Brain microvascular endothelial cell (primary cell): ENCODE data around the gene SENP2.

Experiments used
- DNase-seq: peaks from one replicate; pipeline ENCODE4 v3.0.0-alpha.2; 2020
- H3K27ac ChIP-seq: fragments of 250-450 bp; sonication (Bioruptor Pico); 2 replicates; pipeline ENCODE4 v1.5.1; 2020; ENCODE audit warnings: mild to moderate bottlenecking, moderate library complexity
- H3K27me3 ChIP-seq: fragments of 250-450 bp; sonication (Bioruptor Pico); replicated peaks from 2 replicates; pipeline ENCODE4 v1.5.1; 2020; ENCODE audit warnings: mild to moderate bottlenecking
- H3K36me3 ChIP-seq: fragments of 250-450 bp; sonication (Bioruptor Pico); replicated peaks from 2 replicates; pipeline ENCODE4 v1.5.1; 2020; ENCODE audit warnings: mild to moderate bottlenecking
- H3K4me3 ChIP-seq: 2 replicates; pipeline ENCODE4 v1.5.1; 2011; ENCODE audit warnings: low read depth, mild to moderate bottlenecking, control low read depth, low read length, moderate library complexity
- in situ Hi-C: cut with HindIII; loops from 2 replicates; pipeline ENCODE4 v1.10.0; 2017; ENCODE audit warnings: low sequenced_read_pairs, low pct_ligation_motif_present
- TF ChIP-seq, protein P1 (sequence below): IDR thresholded peaks from 2 replicates; pipeline ENCODE4 v1.5.1; 2011; ENCODE audit warnings: low read depth, mild to moderate bottlenecking, moderate library complexity, low read length, control low read depth, inconsistent platforms; ENCODE audit errors: missing control alignments

The SENP2 gene

DNA sequence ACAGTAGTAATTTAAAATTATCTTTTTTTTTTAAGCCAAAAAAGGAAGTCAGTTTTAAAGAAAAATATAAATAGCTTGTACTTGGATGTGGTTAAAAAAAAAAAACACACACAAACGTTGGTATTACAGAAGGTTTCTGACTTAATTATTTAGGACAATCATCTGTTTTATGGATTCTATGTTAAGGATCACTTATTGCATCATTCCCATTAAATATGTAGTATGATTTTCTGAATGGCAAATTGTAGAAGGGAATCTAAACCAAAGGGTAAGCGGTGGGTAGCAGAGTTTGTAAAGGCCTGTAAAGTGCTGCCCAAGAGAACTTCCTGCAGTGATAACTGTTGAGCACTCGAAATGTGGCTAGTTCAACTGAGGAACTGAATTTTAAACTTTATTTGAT, 8.0 kb downstream of the SENP2 start:
- Histone ChIP-seq H3K27ac (no peak overlapping the region), H3K4me3 (no peak overlapping the region), H3K36me3 (peaks cover 4% of the 10 kb centered on the region), H3K27me3 (no peaks in the 10 kb centered on the region)
- in situ Hi-C loops = no loop called here
- DNase-seq = no peak
- TF ChIP-seq, protein P1, sequence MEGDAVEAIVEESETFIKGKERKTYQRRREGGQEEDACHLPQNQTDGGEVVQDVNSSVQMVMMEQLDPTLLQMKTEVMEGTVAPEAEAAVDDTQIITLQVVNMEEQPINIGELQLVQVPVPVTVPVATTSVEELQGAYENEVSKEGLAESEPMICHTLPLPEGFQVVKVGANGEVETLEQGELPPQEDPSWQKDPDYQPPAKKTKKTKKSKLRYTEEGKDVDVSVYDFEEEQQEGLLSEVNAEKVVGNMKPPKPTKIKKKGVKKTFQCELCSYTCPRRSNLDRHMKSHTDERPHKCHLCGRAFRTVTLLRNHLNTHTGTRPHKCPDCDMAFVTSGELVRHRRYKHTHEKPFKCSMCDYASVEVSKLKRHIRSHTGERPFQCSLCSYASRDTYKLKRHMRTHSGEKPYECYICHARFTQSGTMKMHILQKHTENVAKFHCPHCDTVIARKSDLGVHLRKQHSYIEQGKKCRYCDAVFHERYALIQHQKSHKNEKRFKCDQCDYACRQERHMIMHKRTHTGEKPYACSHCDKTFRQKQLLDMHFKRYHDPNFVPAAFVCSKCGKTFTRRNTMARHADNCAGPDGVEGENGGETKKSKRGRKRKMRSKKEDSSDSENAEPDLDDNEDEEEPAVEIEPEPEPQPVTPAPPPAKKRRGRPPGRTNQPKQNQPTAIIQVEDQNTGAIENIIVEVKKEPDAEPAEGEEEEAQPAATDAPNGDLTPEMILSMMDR = no peak

DNA sequence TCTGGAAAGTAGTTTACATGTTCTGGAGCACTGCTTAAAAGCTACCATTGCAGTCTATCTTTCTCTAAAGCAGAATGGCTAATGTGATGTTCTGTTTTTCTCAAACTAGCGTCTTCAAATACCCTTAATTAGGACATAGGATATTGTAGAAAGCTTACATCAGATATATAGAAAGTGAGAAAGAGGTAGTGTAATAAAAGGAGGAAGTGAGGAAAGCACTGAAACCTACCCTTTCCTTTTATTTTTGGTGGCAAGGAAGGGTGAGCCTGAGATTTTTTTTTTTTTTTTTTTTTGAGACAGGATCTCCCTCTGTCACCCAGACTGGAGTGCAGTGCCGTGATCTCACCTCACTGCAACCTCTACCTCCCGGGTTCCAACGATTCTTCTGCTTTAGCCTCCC, 9.4 kb downstream of the SENP2 start:
- TF ChIP-seq, protein P1 = no peak
- Histone ChIP-seq H3K27ac (no peak overlapping the region), H3K27me3 (no peaks in the 10 kb centered on the region), H3K36me3 (peaks cover 4% of the 10 kb centered on the region), H3K4me3 (no peak overlapping the region)
- in situ Hi-C loops = no loop called here
- DNase-seq = no peak

DNA sequence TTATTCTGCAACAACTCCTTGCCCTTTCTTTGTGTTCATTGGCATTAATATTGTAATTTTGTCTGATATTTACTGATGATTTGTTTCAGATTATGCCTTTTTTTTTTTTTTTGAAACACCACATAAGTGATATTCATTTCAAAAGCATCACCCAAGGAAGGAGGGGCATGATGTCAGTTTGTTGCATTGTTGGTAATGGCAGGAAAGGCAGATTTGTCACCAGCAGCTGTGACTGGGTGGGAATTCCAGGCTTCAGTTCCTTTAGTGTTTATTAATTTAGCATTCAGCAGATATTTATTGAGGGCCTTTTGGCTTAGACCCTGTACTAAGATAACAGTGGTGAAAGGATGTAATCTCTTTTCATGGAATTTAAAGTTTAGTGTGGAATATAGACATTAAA, 19.5 kb downstream of the SENP2 start:
- no peak for DNase-seq
- H3K36me3 ChIP-seq = peaks cover 16% of the 10 kb centered on the region
- H3K4me3 ChIP-seq = no peak overlapping the region
- no peaks in the 10 kb centered on the region for H3K27me3 ChIP-seq
- in situ Hi-C loops = no loop called here
- H3K27ac ChIP-seq = no peak overlapping the region
- TF ChIP-seq, protein P1 = no peak

DNA sequence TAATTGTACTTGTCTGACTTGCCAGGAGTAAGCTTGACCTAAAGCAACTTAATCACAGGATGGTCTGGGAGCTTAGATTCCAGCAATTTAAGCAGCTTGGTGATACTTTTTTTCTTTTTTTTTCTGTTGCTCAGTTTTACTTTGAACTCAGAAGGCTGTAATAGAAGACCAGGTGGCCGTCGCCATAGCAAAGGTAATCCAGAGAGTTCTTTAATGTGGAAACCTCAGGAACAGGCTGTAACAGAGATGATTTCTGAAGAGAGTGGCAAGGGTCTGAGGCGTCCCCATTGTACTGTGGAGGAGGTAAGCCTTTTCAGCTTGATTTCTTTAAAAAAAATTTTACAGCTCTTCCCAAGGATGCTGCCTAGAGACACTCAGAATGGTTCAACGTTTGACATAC, 20.1 kb downstream of the SENP2 start:
- no peak for DNase-seq
- H3K36me3 ChIP-seq = peaks cover 21% of the 10 kb centered on the region
- TF ChIP-seq, protein P1 = no peak

DNA sequence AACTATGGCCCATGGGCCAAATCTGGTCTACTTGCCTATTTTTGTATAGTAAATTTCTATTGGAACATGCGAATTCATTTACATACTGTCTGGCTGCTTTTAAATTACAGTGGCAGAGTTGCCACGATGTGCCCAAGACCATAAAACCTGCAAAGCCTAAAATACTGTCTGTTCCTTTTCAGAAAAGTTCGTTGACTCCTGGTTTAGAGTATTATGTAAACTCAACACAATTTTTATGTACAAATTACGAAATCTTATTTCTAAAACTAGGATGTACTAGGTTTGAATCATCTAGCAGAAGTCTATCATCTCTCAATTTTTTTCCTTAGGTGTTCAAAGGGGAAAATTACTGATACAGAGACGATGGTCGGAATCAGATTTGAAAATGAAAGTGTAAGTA, 26.9 kb downstream of the SENP2 start:
- Histone ChIP-seq H3K27ac (no peak overlapping the region), H3K36me3 (peaks cover 40% of the 10 kb centered on the region), H3K4me3 (no peak overlapping the region), H3K27me3 (no peaks in the 10 kb centered on the region)
- DNase-seq = no peak
- TF ChIP-seq, protein P1 = no peak
- in situ Hi-C loops = no loop called here

More for the DNA sequence above, 20.1 kb downstream of the SENP2 start:
- H3K27me3 ChIP-seq = no peaks in the 10 kb centered on the region
- in situ Hi-C loops = no loop called here
- no peak overlapping the region for H3K4me3 ChIP-seq
- H3K27ac ChIP-seq = no peak overlapping the region

DNA sequence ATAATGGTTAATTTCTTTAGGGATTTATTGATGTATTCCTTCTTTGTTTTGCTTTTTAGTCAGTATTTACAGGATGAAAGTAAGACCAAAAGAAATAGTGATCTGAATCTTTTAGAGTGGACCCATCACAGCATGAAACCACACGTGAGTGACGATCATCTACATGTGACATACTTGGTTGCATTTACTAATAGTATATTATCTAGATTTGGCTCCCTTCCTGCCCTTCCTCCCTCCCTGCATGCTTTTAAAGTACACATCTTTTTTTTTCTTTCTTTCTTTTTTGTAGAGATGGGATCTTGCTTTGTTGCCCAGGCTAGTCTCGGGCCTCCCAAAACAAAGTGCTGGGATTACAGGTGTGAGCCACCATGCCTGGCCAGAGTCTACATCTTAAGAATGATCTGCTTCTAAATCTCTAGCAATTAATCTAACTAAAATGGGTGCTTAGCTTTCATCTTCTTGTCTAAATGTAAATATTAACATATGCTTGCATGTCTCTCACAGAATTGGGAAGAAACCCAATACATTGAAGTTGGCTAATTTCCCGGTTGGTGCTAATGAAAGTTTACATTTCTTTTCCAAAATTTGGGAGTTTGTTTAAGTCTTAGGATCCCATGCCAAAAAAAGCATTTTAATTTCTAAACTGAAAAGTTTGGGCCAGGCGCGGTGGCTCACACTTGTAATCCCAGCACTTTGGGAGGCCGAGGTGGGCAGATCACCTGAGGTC, 38.0 kb downstream of the SENP2 start:
- Histone ChIP-seq H3K36me3 (peaks cover 32% of the 10 kb centered on the region), H3K27ac (no peak overlapping the region), H3K27me3 (no peaks in the 10 kb centered on the region), H3K4me3 (no peak overlapping the region)
- TF ChIP-seq, protein P1 = no peak
- in situ Hi-C loops = no loop called here
- DNase-seq = no peak
